ENCODE results near the gene B3GAT1.
"Not testable (repeated sequence)": the region's sequence is repeated elsewhere in the genome, so short reads cannot be mapped to it uniquely, and the experiment has no call there.

B3GAT1 gene

GRCh38 chr11:134412203-134413042 is at the start of gene B3GAT1:
Gene B3GAT1, minus strand, starts transcription at chr11:134412242. Its CDS starts 24,583 bp downstream, at chr11:134387659.
- no peak for DNase-seq (ENCODE audit: low read depth in 2 of 2)

DNA sequence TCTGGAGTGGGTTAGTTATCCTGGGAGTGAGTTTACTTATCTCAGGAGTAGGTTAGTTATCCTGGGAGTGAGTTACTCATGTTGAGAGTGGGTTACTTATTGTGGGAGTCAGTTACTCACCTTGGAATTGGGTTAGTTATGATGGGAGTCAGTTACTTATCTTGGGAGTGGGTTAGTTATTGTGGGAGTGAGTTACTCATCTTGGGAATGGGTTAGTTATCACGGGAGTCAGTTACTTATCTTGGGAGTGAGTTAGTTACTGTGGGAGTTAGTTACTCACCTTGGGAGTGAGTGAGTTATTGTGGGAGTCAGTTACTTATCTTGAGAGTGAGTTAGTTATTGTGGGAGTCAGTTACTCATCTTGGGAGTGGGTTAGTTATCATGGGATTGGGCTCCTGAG is 49.6 kb upstream of the B3GAT1 start:
- no peak for DNase-seq (ENCODE audit: low read depth in 2 of 2)

- no peak for DNase-seq (ENCODE audit: low read depth in 2 of 2)
Measured at GRCh38 chr11:134460881-134461280, 48.8 kb upstream of the B3GAT1 start.

GRCh38 chr11:134460062-134460561 is 48.1 kb upstream of the B3GAT1 start:
- DNase-seq (ENCODE audit: low read depth in 2 of 2) = no peak

- no peak for DNase-seq (ENCODE audit: low read depth in 2 of 2)
Measured at GRCh38 chr11:134459246-134460061, 47.4 kb upstream of the B3GAT1 start.

DNA sequence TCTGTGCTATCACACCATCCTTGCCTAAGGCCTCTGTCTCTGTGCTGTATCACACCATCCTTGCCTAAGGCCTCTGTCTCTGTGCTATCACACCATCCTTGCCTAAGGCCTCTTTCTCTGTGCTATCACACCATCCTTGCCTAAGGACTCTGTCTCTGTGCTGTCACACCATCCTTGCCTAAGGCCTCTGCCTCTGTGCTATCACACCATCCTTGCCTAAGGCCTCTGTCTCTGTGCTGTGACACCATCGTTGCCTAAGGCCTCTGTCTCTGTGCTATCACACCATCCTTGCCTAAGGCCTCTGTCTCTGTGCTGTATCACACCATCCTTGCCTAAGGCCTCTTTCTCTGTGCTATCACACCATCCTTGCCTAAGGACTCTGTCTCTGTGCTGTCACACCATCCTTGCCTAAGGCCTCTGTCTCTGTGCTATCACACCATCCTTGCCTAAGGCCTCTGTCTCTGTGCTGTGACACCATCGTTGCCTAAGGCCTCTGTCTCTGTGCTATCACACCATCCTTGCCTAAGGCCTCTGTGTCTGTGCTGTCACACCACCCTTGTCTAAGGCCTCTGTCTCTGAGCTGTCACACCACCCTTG is 45.5 kb upstream of the B3GAT1 start:
- not testable (repeated sequence) for DNase-seq (ENCODE audit: low read depth in 2 of 2)

DNA sequence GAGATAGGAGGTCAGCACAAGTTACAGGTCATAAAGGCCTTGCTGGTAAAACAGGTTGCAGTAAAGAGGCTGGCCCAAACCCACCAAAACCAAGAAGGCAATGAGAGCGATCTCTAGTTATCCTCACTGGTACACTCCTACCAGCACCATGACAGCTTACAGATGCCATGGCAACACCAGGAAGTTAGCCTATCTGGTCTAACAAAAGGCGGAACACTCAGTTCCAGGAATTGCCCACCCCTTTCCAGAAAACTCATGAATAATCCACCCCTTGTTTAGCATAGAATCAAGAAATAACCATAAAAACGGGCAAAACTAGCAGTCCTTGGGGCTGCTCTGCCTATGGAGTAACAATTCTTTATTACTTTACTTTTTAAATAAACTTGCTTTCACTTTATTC is 43.5 kb upstream of the B3GAT1 start:
- no peak for DNase-seq (ENCODE audit: low read depth in 2 of 2)

DNA sequence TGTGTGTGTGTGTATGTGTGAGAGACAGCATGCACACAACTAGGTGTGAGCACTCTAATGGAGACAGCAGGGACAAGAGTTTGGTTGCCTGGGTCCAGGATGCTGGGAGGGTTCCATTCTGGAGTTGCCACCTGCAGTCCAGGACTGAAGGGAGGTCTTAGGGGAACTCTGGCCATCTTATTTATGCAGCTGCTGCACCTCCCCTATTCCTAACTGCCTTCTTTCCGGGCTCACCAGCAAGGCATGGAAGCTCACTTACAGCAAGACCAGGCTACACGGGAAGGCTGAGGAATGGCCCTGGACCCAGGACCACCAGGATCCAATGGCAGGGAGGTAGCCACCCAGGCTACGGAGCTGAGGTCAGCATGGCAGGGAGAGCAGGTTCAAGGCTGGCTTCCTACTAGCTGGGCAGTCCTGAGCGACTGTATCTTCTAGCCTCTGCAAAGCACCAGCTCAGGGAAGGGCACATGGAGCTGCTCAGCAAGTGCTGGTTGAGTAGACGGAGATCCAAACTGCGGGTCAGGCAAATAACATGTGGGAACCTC is 42.2 kb upstream of the B3GAT1 start:
- DNase-seq (ENCODE audit: low read depth in 2 of 2) = no peak

GRCh38 chr11:134453441-134453840 is 41.4 kb upstream of the B3GAT1 start:
- DNase-seq (ENCODE audit: low read depth in 2 of 2) = no peak

GRCh38 chr11:134452838-134453155 is 40.8 kb upstream of the B3GAT1 start:
- no peak for DNase-seq (ENCODE audit: low read depth in 2 of 2)

DNA sequence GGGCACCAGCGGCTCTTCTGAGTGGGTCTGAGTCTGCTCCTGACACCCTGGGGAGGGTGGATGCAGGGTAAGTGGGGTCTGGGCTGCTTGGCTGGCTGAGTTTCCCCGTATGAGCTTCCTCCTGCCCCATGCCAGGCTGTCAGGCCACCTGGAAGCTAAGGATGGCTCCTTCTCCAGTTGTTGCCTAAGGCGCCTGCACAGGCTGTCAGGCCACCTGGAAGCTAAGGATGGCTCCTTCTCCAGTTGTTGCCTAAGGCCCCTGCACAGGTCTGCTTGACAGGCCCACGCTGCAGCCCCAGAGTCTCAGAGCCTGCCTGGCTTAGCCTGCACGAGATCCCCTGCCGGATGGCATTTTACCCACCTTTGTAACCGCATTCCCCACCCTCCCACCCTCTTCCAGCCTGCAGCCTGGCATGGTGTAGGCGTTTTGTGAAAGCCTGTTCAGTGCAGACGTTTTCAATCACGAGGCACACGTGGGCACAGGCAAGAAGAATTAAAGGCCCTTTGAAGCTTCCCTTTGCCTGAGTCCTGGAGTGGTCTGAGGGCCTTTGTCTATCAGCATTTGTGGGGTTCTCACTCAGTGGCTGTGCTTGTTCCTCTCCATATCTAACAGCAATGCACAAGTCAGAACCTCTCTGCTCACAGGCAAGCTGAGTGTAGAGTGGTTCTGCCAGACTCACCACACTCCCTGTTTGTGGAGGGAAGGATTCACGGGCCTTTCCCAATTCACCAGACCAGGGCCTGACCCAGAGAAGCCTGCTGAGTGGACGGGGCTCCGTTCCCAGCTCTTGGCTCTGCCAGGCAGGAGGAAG is 40.2 kb upstream of the B3GAT1 start:
- no peak for DNase-seq (ENCODE audit: low read depth in 2 of 2)

DNA sequence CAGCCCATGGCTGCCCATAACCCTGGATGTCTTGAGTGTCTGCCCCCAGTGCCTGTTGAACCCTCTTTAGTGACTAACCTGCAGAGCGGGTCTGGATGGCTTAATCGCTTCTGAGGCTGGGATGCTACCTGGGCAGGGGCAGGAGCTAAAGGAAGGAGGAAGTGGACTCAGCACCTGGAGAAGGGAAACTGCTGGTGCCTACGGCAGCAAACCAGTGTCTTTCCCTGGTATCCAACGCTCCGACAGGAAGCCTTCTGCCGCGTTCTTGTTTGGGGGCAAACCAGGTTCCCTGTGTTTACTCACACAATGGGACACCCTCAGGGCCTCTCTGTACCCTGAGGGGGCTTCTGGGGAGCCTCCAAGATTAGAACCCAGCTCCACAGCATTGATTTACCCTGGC is 38.1 kb upstream of the B3GAT1 start:
- no peak for DNase-seq (ENCODE audit: low read depth in 2 of 2)

DNA sequence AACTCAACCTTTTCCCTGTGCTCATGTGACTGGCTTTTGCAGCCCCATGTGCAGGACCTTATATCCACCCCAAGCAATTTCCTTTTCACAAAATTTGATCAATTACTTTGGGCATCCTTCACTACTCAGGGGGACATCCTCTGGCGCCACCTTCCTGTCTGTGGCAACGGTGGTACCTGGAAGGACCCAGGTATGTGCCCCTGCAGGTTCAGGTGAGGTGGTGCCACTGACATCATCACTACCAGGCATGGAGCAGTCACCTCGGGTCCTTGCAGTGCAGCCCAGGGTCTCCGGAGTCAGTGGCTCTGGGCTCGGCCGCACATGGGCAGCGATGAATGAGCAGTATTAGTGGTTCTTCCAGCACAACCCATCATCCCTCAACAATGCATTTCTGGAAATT is 37.7 kb upstream of the B3GAT1 start:
- DNase-seq (ENCODE audit: low read depth in 2 of 2) = no peak

DNA sequence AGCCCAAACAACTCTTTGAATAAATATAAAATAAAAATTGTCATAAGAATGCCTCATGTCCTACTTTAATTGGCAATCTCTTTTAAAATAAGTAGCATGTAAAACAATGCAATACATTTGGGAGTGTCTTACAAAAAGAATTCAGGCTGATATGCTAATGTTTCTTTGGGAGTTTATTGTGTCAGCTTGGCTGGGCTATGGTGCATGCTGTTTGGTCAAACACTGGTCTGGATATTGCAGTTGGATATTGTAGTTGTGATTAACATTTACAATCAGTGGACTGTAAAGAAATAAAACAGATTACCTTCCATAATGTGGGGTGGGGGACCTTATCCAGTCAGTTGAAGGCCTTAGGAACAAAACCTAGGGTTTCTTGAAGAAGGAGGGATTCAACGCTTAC is 37.0 kb upstream of the B3GAT1 start:
- no peak for DNase-seq (ENCODE audit: low read depth in 2 of 2)

- no peak for DNase-seq (ENCODE audit: low read depth in 2 of 2)
Measured at GRCh38 chr11:134447696-134448095, 35.7 kb upstream of the B3GAT1 start.

DNA sequence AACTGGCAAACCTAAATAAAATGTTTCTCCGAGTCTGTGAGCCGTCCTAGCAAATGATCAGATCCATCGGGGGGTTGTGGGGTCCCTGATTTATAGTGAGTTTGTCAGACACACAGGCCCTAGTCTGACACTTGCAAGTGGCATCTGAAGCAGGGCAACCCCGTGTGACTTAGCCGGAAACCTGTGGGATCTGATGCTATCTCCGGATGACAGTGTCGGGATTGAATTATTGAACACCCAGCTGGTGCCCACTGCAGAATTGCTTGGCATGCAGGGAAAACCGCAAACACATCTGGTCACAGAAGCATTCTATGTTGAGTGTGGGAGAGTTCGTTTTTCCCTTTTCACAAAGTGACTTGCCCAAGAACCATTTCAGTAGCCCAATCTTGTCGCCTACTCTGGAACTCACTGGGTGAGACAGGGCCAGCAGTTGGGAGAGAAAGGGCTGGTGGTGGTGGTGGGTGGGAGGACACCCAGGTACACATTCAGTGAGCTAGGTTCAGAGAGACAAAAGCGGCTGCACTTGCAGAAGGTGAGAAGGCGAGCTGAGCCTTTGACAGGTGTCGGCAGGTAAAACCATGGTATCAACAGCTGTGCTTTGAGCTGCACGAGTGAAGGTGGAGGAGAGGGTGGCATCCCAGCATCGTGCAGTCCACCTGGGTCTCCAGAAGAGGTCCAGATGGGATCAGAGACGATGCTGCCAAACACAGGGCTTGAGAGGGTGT is 33.7 kb upstream of the B3GAT1 start:
- no peak for DNase-seq (ENCODE audit: low read depth in 2 of 2)

- DNase-seq (ENCODE audit: low read depth in 2 of 2) = not testable (repeated sequence)
Measured at GRCh38 chr11:134444160-134445108, 32.4 kb upstream of the B3GAT1 start.

DNA sequence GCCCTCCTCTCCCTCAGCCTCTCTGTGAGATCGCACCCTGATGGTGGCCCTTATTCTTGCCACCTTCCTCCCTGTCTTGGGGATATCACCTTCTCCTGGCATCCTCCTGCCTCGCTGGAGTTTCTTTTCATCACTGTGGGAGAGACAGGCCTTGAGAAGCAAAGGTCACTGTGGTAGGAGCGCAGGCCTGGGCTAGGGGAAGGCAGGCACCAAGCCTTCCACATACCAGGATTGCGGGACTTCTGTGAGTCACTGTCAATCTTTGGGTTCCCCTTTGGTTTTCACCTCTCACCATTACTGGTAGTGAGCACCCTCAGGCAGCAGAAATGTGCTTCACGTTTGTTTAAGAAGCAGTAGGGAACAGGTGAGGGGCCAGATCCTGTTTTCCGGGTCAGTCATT is 31.2 kb upstream of the B3GAT1 start:
- DNase-seq (ENCODE audit: low read depth in 2 of 2) = no peak

DNA sequence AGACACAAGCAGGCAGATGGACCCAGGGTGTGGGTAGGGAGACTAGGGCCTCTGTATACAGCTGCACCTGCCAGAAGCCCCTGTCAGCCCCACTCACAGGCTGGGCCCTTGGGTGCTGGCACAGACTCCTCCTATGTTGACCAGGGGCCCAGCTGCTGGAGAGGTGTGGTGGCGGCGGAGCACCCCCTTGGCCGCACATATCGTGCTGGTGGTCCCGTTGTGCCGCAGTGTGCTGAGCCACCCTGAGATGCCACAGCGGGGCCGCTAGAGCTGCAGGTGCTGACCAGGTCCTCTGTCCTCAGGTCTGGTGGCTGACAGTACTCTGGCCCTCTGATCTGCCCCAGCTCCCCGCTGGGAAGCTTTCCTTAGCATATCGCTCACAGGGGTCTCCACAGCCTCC is 30.2 kb upstream of the B3GAT1 start:
- DNase-seq (ENCODE audit: low read depth in 2 of 2) = no peak

DNA sequence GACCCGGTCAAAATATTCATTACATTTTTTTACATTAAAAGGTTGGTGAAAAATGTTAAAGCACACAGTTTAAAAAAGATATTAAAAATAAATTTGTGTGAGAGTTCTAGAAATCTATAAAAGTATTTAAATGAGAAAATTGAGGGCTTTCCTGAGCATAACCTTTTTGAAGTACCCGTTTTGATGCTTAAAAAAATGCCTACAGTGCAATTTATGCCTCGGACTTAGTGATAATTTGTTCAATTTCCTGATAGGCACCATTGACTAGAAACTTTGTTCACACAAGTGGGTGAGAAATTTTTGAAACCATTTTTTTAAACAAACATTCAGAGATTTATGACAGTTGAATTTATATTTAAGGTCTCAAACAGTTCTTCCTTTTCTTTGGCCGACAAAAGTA is 29.7 kb upstream of the B3GAT1 start:
- no peak for DNase-seq (ENCODE audit: low read depth in 2 of 2)

All from stimulated activated CD8-positive, alpha-beta memory T cell treated with anti-CD3 and anti-CD28 coated beads, Interleukin-2, amount 100 ng/mL, for 1 hour (primary cell).